Peyer's patch (tissue), 4 donors: ENCODE data around the gene EPAS1.

Source experiments
- CTCF ChIP-seq, 6 experiments: fragments of 450-650 bp in 4 of 6; fragments of 200-600 bp in 2 of 6; sonication (generic) in 1 of 6; IDR thresholded peaks; one replicate each; pipeline ENCODE4 v1.5.1; 2017 to 2019; ENCODE audit warnings: antibody characterized with exemption in 6 of 6, mild to moderate bottlenecking in 3 of 6, moderate library complexity in 1 of 6
- POLR2A ChIP-seq, 2 donors: fragments of 450-650 bp; IDR thresholded peaks; one replicate each; pipeline ENCODE4 v1.5.1; 2017; ENCODE audit warnings: antibody characterized with exemption in 2 of 2, mild to moderate bottlenecking in 2 of 2, moderate library complexity in 2 of 2

GRCh38 chr2:46384457-46384815 is 87.2 kb downstream of the EPAS1 start:
- TF ChIP-seq POLR2A (IDR thresholded peaks at IDR 0.05), result no peak
- no peak for TF ChIP-seq CTCF (IDR thresholded peaks at IDR 0.05)
